ENCODE measurements around the gene PPP1R1C. TPM values are rescaled to one million over a fixed set of nuclear protein-coding genes. Genes with fewer than 3 reads are reported as not detected.

The PPP1R1C gene
- total and polyA plus RNA-seq, 5 donors from 2014 or later, result not detected

DNA sequence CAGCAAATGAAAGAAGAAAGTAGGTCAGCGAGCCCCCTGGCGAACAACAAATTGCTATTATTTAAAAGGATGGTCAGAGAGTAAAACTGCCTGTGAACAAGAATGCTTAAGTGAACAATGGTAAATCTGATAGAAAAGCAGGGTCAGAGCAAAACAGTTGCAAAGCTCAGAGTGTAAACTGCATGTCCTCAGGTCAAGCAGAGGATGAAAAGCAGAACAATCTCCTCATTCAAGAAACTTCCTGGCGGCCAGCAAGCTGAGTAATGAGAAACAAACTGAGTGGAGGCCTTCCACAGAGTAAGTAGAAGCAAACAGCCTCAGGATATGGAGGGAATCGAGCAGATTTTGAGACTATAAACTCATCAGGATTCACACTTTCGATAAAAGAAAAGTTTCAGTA, 117.9 kb downstream of the PPP1R1C start:
- Histone ChIP-seq H3K27me3 (ENCODE audit: control insufficient read depth, insufficient read depth, low read length) (no peaks in the 10 kb centered on the region), H3K4me1 (ENCODE audit: control insufficient read depth, insufficient read depth, low read length, poor library complexity, severe bottlenecking) (no peaks in the 10 kb centered on the region), H3K4me3 (ENCODE audit: low read depth, low read length) (no peak overlapping the region), H3K36me3 (ENCODE audit: control insufficient read depth, insufficient read depth, low read length) (no peaks in the 10 kb centered on the region), H3K27ac (ENCODE audit: insufficient read depth, low read length, poor library complexity, severe bottlenecking) (no peak overlapping the region), H3K9me3 (ENCODE audit: control insufficient read depth in 2 of 2, low read length in 2 of 2) (no peaks in the 10 kb centered on the region)
- H3K27me3 Mint-ChIP-seq, result peaks cover 4% of the 10 kb centered on the region
- no peak overlapping the region for H3K27ac Mint-ChIP-seq
- no peaks in the 10 kb centered on the region for H3K36me3 Mint-ChIP-seq
- H3K4me1 Mint-ChIP-seq, result no peaks in the 10 kb centered on the region
- H3K4me3 Mint-ChIP-seq, result no peak overlapping the region
- H3K9me3 Mint-ChIP-seq, result peaks cover 0 to 7% (median 0%) of the 10 kb centered on the region in 7 donors
- no peak for ATAC-seq (ENCODE audit: low read depth in 2 of 2)
- DNase-seq, result no peak

DNA sequence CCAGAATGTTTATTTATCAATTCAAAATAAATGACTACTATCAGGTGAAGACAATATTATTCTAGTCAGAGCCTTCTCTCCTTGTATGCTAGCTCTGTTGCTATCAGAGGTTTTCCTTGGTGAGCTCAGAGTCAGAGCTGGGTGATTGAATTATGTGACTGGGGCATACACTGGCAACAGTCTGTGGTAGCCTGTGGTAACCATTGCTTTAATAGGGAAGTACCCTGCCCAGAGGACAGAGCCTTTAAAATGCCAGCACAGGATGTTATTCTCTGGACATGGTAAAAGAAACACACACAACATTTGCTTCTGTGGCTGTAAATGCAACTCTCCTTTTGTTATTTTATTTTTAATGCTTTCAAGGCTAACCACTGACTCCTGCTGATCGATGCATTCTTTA, 124.7 kb downstream of the PPP1R1C start:
- no peak overlapping the region for H3K27ac ChIP-seq (ENCODE audit: insufficient read depth, low read length, poor library complexity, severe bottlenecking)
- Mint-ChIP-seq H3K27me3 (peaks cover 4% of the 10 kb centered on the region), H3K4me1 (no peaks in the 10 kb centered on the region), H3K27ac (no peak overlapping the region), H3K4me3 (no peak overlapping the region), H3K9me3 (peaks cover 0 to 1% (median 0%) of the 10 kb centered on the region in 7 donors), H3K36me3 (no peaks in the 10 kb centered on the region)
- no peaks in the 10 kb centered on the region for H3K9me3 ChIP-seq (ENCODE audit: control insufficient read depth in 2 of 2, low read length in 2 of 2)
- no peak for ATAC-seq (ENCODE audit: low read depth in 2 of 2)
- DNase-seq, result no peak
- H3K4me1 ChIP-seq (ENCODE audit: control insufficient read depth, insufficient read depth, low read length, poor library complexity, severe bottlenecking), result no peaks in the 10 kb centered on the region
- no peak overlapping the region for H3K4me3 ChIP-seq (ENCODE audit: low read depth, low read length)
- no peaks in the 10 kb centered on the region for H3K36me3 ChIP-seq (ENCODE audit: control insufficient read depth, insufficient read depth, low read length)
- H3K27me3 ChIP-seq (ENCODE audit: control insufficient read depth, insufficient read depth, low read length), result no peaks in the 10 kb centered on the region

DNA sequence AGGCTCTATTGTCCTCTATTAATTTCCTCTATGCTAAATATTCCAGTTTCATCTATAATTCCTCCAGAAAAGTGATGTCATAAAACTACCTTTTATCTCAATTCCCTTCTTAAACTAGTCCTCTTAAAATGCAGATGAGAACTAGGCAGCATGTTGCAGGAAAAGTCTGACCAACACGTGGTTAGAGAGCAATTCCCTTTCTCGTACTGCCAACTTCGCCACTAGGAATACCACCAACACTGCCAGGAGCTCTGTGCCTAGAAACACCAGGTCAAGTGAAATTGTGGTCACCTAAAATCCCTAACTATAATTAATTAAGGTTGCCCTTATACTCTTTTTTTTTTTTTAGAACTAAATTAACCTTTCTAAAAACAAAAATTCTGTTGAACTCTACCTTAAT, 127.7 kb downstream of the PPP1R1C start:
- Histone ChIP-seq H3K9me3 (ENCODE audit: control insufficient read depth in 2 of 2, low read length in 2 of 2) (no peaks in the 10 kb centered on the region), H3K4me1 (ENCODE audit: control insufficient read depth, insufficient read depth, low read length, poor library complexity, severe bottlenecking) (no peaks in the 10 kb centered on the region)
- ATAC-seq (ENCODE audit: low read depth in 2 of 2), result no peak

DNA sequence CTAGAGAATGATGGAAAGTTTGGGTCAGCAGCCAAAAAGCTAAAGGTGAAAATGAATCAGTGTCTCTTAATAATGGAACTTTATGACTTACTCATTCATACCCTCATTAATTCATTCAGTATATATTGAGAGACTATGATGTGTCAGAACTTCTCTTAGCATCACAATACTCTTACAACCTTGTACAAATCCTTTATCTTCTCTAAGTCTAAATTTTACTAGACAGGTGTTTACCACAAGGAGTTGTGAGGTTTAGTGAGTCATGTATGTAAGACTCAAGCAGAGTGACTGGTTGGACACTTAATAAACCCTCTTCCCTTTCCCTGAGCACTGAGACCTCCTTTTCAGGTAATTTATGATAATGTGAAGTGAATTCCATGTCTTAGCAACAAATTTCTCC, 129.6 kb downstream of the PPP1R1C start:
- H3K27me3 ChIP-seq (ENCODE audit: control insufficient read depth, insufficient read depth, low read length), result no peaks in the 10 kb centered on the region
- Mint-ChIP-seq H3K36me3 (no peaks in the 10 kb centered on the region), H3K27me3 (no peaks in the 10 kb centered on the region), H3K9me3 (peaks cover 0 to 3% (median 0%) of the 10 kb centered on the region in 7 donors), H3K27ac (no peak overlapping the region), H3K4me1 (no peaks in the 10 kb centered on the region), H3K4me3 (no peak overlapping the region)
- H3K27ac ChIP-seq (ENCODE audit: insufficient read depth, low read length, poor library complexity, severe bottlenecking), result no peak overlapping the region
- no peaks in the 10 kb centered on the region for H3K4me1 ChIP-seq (ENCODE audit: control insufficient read depth, insufficient read depth, low read length, poor library complexity, severe bottlenecking)
- no peaks in the 10 kb centered on the region for H3K36me3 ChIP-seq (ENCODE audit: control insufficient read depth, insufficient read depth, low read length)
- no peak overlapping the region for H3K4me3 ChIP-seq (ENCODE audit: low read depth, low read length)
- ATAC-seq (ENCODE audit: low read depth in 2 of 2) (no peak), DNase-seq (no peak)
- H3K9me3 ChIP-seq (ENCODE audit: control insufficient read depth in 2 of 2, low read length in 2 of 2), result no peaks in the 10 kb centered on the region

More for the DNA sequence above, 127.7 kb downstream of the PPP1R1C start:
- no peaks in the 10 kb centered on the region for H3K27me3 ChIP-seq (ENCODE audit: control insufficient read depth, insufficient read depth, low read length)
- Mint-ChIP-seq H3K36me3 (no peaks in the 10 kb centered on the region), H3K4me1 (no peaks in the 10 kb centered on the region), H3K9me3 (peaks cover 0 to 1% (median 0%) of the 10 kb centered on the region in 7 donors), H3K4me3 (no peak overlapping the region), H3K27me3 (no peaks in the 10 kb centered on the region), H3K27ac (no peak overlapping the region)
- no peaks in the 10 kb centered on the region for H3K36me3 ChIP-seq (ENCODE audit: control insufficient read depth, insufficient read depth, low read length)
- no peak overlapping the region for H3K27ac ChIP-seq (ENCODE audit: insufficient read depth, low read length, poor library complexity, severe bottlenecking)
- DNase-seq, result no peak
- H3K4me3 ChIP-seq (ENCODE audit: low read depth, low read length), result no peak overlapping the region

DNA sequence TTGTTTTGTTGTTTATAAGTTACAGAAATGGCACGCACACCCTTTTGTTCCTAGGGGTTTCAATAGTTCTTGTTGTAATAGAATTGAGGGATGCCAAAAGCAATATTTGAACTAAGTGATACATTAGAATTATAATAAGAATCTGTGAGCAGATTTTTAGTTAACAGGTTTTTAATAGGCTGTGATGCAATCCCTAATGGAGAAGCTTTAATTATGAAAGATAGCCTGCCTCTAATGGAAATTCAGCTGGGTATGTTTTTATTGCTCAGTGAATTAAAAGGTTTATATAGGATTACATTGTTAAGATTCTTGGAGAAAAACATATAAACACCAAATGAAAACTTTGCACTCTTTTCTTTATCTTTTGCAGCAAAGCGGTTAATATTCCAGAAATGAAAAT, 131.1 kb downstream of the PPP1R1C start:
- no peaks in the 10 kb centered on the region for H3K36me3 Mint-ChIP-seq
- no peak for ATAC-seq (ENCODE audit: low read depth in 2 of 2)
- Histone ChIP-seq H3K9me3 (ENCODE audit: control insufficient read depth in 2 of 2, low read length in 2 of 2) (no peaks in the 10 kb centered on the region), H3K27me3 (ENCODE audit: control insufficient read depth, insufficient read depth, low read length) (no peaks in the 10 kb centered on the region), H3K4me3 (ENCODE audit: low read depth, low read length) (no peak overlapping the region), H3K36me3 (ENCODE audit: control insufficient read depth, insufficient read depth, low read length) (no peaks in the 10 kb centered on the region), H3K4me1 (ENCODE audit: control insufficient read depth, insufficient read depth, low read length, poor library complexity, severe bottlenecking) (no peaks in the 10 kb centered on the region), H3K27ac (ENCODE audit: insufficient read depth, low read length, poor library complexity, severe bottlenecking) (no peak overlapping the region)
- DNase-seq, result no peak
- no peak overlapping the region for H3K27ac Mint-ChIP-seq
- H3K27me3 Mint-ChIP-seq, result no peaks in the 10 kb centered on the region
- no peak overlapping the region for H3K4me3 Mint-ChIP-seq
- no peaks in the 10 kb centered on the region for H3K4me1 Mint-ChIP-seq
- peaks cover 0 to 3% (median 0%) of the 10 kb centered on the region in 7 donors for H3K9me3 Mint-ChIP-seq

DNA sequence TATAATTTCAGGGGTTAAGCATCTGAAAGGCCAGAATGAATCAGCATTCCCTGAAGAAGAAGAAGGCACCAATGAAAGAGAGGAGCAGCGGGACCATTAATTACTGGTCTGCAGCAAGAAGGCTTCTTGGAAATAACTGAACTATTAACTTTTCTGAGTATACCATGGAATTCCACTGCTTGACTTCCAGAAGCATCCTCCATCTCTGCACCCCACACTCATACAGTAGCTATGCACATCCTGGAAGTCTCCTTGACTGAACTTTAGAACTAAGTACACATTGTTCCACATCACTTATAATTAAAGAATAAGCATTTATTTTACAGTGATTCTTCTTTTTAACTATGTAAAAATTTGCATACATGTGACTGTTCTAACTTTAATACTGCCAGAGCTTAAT, 131.5 kb downstream of the PPP1R1C start:
- H3K4me1 Mint-ChIP-seq, result no peaks in the 10 kb centered on the region
- H3K36me3 Mint-ChIP-seq, result no peaks in the 10 kb centered on the region
- Histone ChIP-seq H3K27ac (ENCODE audit: insufficient read depth, low read length, poor library complexity, severe bottlenecking) (no peak overlapping the region), H3K4me1 (ENCODE audit: control insufficient read depth, insufficient read depth, low read length, poor library complexity, severe bottlenecking) (no peaks in the 10 kb centered on the region), H3K9me3 (ENCODE audit: control insufficient read depth in 2 of 2, low read length in 2 of 2) (no peaks in the 10 kb centered on the region), H3K27me3 (ENCODE audit: control insufficient read depth, insufficient read depth, low read length) (no peaks in the 10 kb centered on the region), H3K36me3 (ENCODE audit: control insufficient read depth, insufficient read depth, low read length) (no peaks in the 10 kb centered on the region), H3K4me3 (ENCODE audit: low read depth, low read length) (no peak overlapping the region)
- no peaks in the 10 kb centered on the region for H3K27me3 Mint-ChIP-seq
- no peak overlapping the region for H3K27ac Mint-ChIP-seq
- H3K4me3 Mint-ChIP-seq, result no peak overlapping the region
- DNase-seq (no peak), ATAC-seq (ENCODE audit: low read depth in 2 of 2) (no peak)
- peaks cover 0 to 4% (median 0%) of the 10 kb centered on the region in 7 donors for H3K9me3 Mint-ChIP-seq

DNA sequence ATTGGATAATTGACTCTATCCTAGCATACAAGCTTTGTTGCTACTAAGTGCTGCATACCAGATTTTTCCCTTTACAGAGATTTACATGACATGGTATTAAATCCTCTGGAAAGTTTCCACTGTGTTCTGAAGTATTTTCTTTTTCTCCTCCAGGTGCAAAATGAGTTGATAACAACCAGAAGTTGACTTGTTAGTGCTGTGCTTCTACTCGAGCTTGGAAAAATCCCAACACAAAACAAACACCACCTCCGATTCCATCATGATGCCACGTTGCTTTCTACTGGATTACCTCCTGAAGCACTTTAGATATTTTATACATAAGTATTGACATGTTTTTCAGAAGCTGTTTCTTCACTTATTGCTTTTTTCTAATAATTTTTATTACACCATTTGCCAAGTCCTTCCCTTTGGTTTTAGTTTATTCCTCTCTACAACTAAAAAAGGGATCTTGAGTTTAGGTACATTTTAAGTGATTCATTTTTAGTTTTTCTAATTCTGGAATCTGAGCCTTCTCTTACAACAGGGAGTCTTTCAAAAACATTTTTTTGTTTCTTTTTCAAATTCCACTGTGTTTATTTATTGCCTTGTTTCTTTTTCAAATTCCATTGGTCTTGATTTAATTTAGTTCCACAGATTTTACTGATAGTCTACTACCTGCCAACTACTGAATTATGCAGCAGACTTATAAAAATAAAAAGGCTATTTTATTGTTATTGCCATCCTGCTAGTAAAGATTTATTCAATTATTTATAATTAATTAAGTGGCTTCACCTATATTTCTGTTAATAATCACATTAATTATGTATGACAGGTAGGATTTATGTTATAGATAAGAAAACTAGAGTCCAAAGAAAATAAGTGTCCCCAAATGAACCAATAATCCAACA, 143.4 kb downstream of the PPP1R1C start:
- DNase-seq (no peak), ATAC-seq (ENCODE audit: low read depth in 2 of 2) (no peak)
- Mint-ChIP-seq H3K27ac (no peak overlapping the region), H3K36me3 (no peaks in the 10 kb centered on the region), H3K9me3 (peaks cover 0 to 5% (median 1%) of the 10 kb centered on the region in 7 donors), H3K4me3 (no peak overlapping the region), H3K27me3 (peaks cover 4% of the 10 kb centered on the region), H3K4me1 (no peaks in the 10 kb centered on the region)
- Histone ChIP-seq H3K27me3 (ENCODE audit: control insufficient read depth, insufficient read depth, low read length) (no peaks in the 10 kb centered on the region), H3K27ac (ENCODE audit: insufficient read depth, low read length, poor library complexity, severe bottlenecking) (no peak overlapping the region), H3K4me1 (ENCODE audit: control insufficient read depth, insufficient read depth, low read length, poor library complexity, severe bottlenecking) (no peaks in the 10 kb centered on the region), H3K36me3 (ENCODE audit: control insufficient read depth, insufficient read depth, low read length) (no peaks in the 10 kb centered on the region), H3K4me3 (ENCODE audit: low read depth, low read length) (no peak overlapping the region), H3K9me3 (ENCODE audit: control insufficient read depth in 2 of 2, low read length in 2 of 2) (no peaks in the 10 kb centered on the region)

DNA sequence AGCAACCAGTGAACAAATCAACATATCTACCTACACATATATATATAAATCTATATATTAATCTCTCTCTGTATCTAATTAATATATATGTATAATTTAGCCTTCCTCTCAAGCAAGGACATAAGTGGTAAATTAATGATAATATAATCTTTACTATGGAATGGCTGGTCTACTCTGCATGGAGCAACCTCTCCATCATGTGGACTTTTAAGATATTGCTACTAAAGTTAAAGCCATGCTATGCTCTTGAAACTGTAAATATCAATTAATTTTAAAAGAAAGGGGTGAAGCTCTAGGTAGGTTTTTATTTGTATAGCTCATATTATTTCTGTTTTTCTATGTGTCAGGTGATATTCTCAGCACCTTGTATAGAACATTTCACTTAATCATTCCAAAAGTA, 147.0 kb downstream of the PPP1R1C start:
- Mint-ChIP-seq H3K4me1 (no peaks in the 10 kb centered on the region), H3K27ac (no peak overlapping the region), H3K9me3 (peaks cover 0 to 2% (median 0%) of the 10 kb centered on the region in 7 donors), H3K36me3 (no peaks in the 10 kb centered on the region), H3K4me3 (no peak overlapping the region), H3K27me3 (no peaks in the 10 kb centered on the region)
- Histone ChIP-seq H3K9me3 (ENCODE audit: control insufficient read depth in 2 of 2, low read length in 2 of 2) (no peaks in the 10 kb centered on the region), H3K36me3 (ENCODE audit: control insufficient read depth, insufficient read depth, low read length) (no peaks in the 10 kb centered on the region), H3K4me1 (ENCODE audit: control insufficient read depth, insufficient read depth, low read length, poor library complexity, severe bottlenecking) (no peaks in the 10 kb centered on the region), H3K27me3 (ENCODE audit: control insufficient read depth, insufficient read depth, low read length) (no peaks in the 10 kb centered on the region), H3K27ac (ENCODE audit: insufficient read depth, low read length, poor library complexity, severe bottlenecking) (no peak overlapping the region), H3K4me3 (ENCODE audit: low read depth, low read length) (no peak overlapping the region)
- DNase-seq (no peak), ATAC-seq (ENCODE audit: low read depth in 2 of 2) (no peak)
